ENCODE results near the gene CHST11. TPM values are rescaled to one million over a fixed set of nuclear protein-coding genes. Genes with fewer than 3 reads are reported as not detected.
A peak's percentile ranks its signal among the peaks of the same experiment; 100 is the strongest.

Gene CHST11
- total RNA-seq, 1 experiment from 2014 or later: 6.7 TPM

DNA sequence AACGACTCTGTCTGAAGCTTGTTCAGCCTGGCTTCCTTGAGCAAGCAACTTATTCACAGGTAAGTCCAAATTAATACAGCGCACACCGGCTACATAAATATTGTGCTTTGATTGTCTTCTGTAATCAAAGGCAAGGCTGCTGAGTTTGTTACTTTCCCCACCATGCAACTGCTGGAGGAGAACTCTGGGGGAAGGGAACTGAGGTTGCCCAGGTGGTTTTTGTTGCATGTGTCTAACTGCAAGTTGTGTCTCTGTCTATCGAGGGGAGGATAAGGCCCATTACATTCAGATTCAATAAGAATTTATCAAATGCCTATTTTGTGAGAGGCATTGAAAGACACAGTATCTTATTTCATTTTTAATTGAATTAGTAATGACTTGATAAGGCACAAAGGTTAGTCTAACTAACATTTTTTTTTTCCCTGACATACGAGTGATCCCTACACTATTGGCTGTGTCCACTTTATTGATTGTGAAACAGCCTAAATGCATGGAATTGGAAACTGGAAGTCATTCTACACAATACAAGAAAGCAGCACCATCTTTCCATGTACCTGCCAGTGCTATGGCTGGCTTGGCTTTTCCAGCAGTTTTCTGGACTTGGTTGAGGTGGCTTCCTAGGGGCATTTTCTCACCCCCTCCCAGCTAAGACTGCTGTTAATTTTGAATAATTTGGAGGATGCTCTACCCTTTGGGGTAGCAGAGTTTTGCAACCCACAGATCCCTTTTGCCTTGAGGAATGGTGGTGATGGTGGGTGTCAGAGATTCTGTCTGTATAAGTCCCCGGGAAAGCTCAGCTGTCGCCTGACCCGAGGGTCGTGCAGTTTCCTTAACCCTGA, 951 bp upstream of the CHST11 start:
- no peak overlapping the region for H3K18ac ChIP-seq (ENCODE audit: insufficient read length, low read depth, low read length)
- peak overlapping the region; percentile 63 for H3K4me2 ChIP-seq (ENCODE audit: insufficient read depth, insufficient read length, low read length)
- H3K23ac ChIP-seq (ENCODE audit: insufficient read length, low read depth, low read length): no peak overlapping the region
- H3T11ph ChIP-seq (ENCODE audit: low read length): no peak overlapping the region
- TF ChIP-seq, protein P1, sequence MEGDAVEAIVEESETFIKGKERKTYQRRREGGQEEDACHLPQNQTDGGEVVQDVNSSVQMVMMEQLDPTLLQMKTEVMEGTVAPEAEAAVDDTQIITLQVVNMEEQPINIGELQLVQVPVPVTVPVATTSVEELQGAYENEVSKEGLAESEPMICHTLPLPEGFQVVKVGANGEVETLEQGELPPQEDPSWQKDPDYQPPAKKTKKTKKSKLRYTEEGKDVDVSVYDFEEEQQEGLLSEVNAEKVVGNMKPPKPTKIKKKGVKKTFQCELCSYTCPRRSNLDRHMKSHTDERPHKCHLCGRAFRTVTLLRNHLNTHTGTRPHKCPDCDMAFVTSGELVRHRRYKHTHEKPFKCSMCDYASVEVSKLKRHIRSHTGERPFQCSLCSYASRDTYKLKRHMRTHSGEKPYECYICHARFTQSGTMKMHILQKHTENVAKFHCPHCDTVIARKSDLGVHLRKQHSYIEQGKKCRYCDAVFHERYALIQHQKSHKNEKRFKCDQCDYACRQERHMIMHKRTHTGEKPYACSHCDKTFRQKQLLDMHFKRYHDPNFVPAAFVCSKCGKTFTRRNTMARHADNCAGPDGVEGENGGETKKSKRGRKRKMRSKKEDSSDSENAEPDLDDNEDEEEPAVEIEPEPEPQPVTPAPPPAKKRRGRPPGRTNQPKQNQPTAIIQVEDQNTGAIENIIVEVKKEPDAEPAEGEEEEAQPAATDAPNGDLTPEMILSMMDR (conservative IDR thresholded peaks at IDR 0.05): no peak
- no peak overlapping the region for H2BK12ac ChIP-seq (ENCODE audit: insufficient read length, low read depth, low read length)
- no peak overlapping the region for H2BK20ac ChIP-seq (ENCODE audit: low read depth, low read length, poor library complexity, severe bottlenecking)
- no peak overlapping the region for H2AFZ ChIP-seq (ENCODE audit: low read length)
- H3K23me2 ChIP-seq (ENCODE audit: insufficient read length, low read depth, low read length, poor library complexity, severe bottlenecking): peaks cover 25% of the 10 kb centered on the region
- Mint-ChIP-seq H3K27ac (no peak overlapping the region), H3K4me3 (peak overlapping the region; percentile 90 to 99), H3K36me3 (ENCODE audit: insufficient read depth in 1 of 3, low read depth in 3 of 3) (peaks cover 0 to 2% (median 0%) of the 10 kb centered on the region in 3 experiments; a peak in 2 of 7 replicates), H3K4me1 (peaks cover 43 to 50% of the 10 kb centered on the region in 2 experiments), H3K27me3 (ENCODE audit: low read depth) (peaks cover 57% of the 10 kb centered on the region), H3K9me3 (no peaks in the 10 kb centered on the region)
- no peaks in the 10 kb centered on the region for H3K9me3 ChIP-seq (ENCODE audit: control insufficient read depth, low read depth, low read length)
- no peak overlapping the region for H2BK5ac ChIP-seq (ENCODE audit: insufficient read length, low read length)
- no peak for DNase-seq
- peaks cover 2% of the 10 kb centered on the region for H4K20me1 ChIP-seq (ENCODE audit: control insufficient read depth, insufficient read depth, insufficient read length)
- H4K5ac ChIP-seq (ENCODE audit: insufficient read length, low read depth, low read length): no peak overlapping the region
- peaks cover 10% of the 10 kb centered on the region; the same call in 1 of the 2 replicates for H3K27me3 ChIP-seq (ENCODE audit: insufficient read depth, low read length)
- H4K8ac ChIP-seq (replicated peaks; ENCODE audit: insufficient read length, low read depth, low read length): no peak overlapping the region
- no peak overlapping the region for H2BK15ac ChIP-seq (ENCODE audit: low read depth, low read length)
- H3K9ac ChIP-seq (ENCODE audit: extremely low read depth, insufficient read length, low read length): no peak overlapping the region
- no peaks in the 10 kb centered on the region; the same call in 1 of the 2 replicates for H3K79me2 ChIP-seq (ENCODE audit: insufficient read depth, low read length)
- H3K4ac ChIP-seq (ENCODE audit: low read depth, low read length): no peak overlapping the region
- H4K91ac ChIP-seq (ENCODE audit: insufficient read length, low read depth, low read length): no peak overlapping the region
- no peak overlapping the region for H2AK5ac ChIP-seq (ENCODE audit: insufficient read length, low read length)
- H2BK120ac ChIP-seq (ENCODE audit: low read depth, low read length, poor library complexity, severe bottlenecking): no peak overlapping the region
- H3K79me1 ChIP-seq (ENCODE audit: insufficient read depth, low read depth, low read length, poor library complexity, severe bottlenecking): no peaks in the 10 kb centered on the region
- WGBS (ENCODE audit: extremely low coverage, insufficient read length, low lambda C conversion rate): no CpG with 5 or more reads among the region's 9 CpGs
- no peak overlapping the region for H3K27ac ChIP-seq (ENCODE audit: insufficient read length, low read depth, low read length)
- peaks cover 11% of the 10 kb centered on the region; the same call in 1 of the 2 replicates for H3K4me1 ChIP-seq (ENCODE audit: insufficient read depth, low read length)
- no peak overlapping the region for H3K56ac ChIP-seq (ENCODE audit: insufficient read length, low read depth, low read length)
- no peak overlapping the region for H3K14ac ChIP-seq (ENCODE audit: insufficient read depth, low read length)
